ENCODE data around the gene MVB12B.

Gene MVB12B

GRCh38 chr9:126316085-126316655 is 10.5 kb upstream of the MVB12B start:
- TF ChIP-seq GATA2 (IDR thresholded peaks at IDR 0.05; ENCODE audit: low read depth, low read length) (no peak), GATA3 (IDR thresholded peaks at IDR 0.05; ENCODE audit: low read depth, low read length) (no peak)

- TF ChIP-seq GATA2 (IDR thresholded peaks at IDR 0.05; ENCODE audit: low read depth, low read length) (no peak), GATA3 (IDR thresholded peaks at IDR 0.05; ENCODE audit: low read depth, low read length) (no peak)
Measured at GRCh38 chr9:126317513-126317912, 9.1 kb upstream of the MVB12B start.

- TF ChIP-seq GATA2 (IDR thresholded peaks at IDR 0.05; ENCODE audit: low read depth, low read length) (no peak), GATA3 (IDR thresholded peaks at IDR 0.05; ENCODE audit: low read depth, low read length) (no peak)
Measured at GRCh38 chr9:126318858-126319257, 7.8 kb upstream of the MVB12B start.

GRCh38 chr9:126319671-126320070 is 7.0 kb upstream of the MVB12B start:
- TF ChIP-seq GATA2 (IDR thresholded peaks at IDR 0.05; ENCODE audit: low read depth, low read length) (no peak), GATA3 (IDR thresholded peaks at IDR 0.05; ENCODE audit: low read depth, low read length) (no peak)

GRCh38 chr9:126320158-126320922 is 6.3 kb upstream of the MVB12B start:
- no peak for TF ChIP-seq GATA3 (IDR thresholded peaks at IDR 0.05; ENCODE audit: low read depth, low read length)
- TF ChIP-seq GATA2 (IDR thresholded peaks at IDR 0.05; ENCODE audit: low read depth, low read length): no peak

GRCh38 chr9:126321742-126322141 is 4.9 kb upstream of the MVB12B start:
- TF ChIP-seq GATA3 (IDR thresholded peaks at IDR 0.05; ENCODE audit: low read depth, low read length): no peak
- no peak for TF ChIP-seq GATA2 (IDR thresholded peaks at IDR 0.05; ENCODE audit: low read depth, low read length)

GRCh38 chr9:126325821-126326220 is 808 bp upstream of the MVB12B start:
- TF ChIP-seq GATA3 (IDR thresholded peaks at IDR 0.05; ENCODE audit: low read depth, low read length) (no peak), GATA2 (IDR thresholded peaks at IDR 0.05; ENCODE audit: low read depth, low read length) (no peak)

GRCh38 chr9:126327006-126327713 is 531 bp downstream of the MVB12B start:
- TF ChIP-seq GATA2 (IDR thresholded peaks at IDR 0.05; ENCODE audit: low read depth, low read length) (no peak), GATA3 (IDR thresholded peaks at IDR 0.05; ENCODE audit: low read depth, low read length) (no peak)

- TF ChIP-seq GATA3 (IDR thresholded peaks at IDR 0.05; ENCODE audit: low read depth, low read length) (no peak), GATA2 (IDR thresholded peaks at IDR 0.05; ENCODE audit: low read depth, low read length) (peak; percentile 27; the same call in 1 of the 2 replicates)
Measured at GRCh38 chr9:126327714-126328185, 1.1 kb downstream of the MVB12B start.

- TF ChIP-seq GATA2 (IDR thresholded peaks at IDR 0.05; ENCODE audit: low read depth, low read length) (no peak), GATA3 (IDR thresholded peaks at IDR 0.05; ENCODE audit: low read depth, low read length) (no peak)
Measured at GRCh38 chr9:126328407-126328806, 1.8 kb downstream of the MVB12B start.

- no peak for TF ChIP-seq GATA3 (IDR thresholded peaks at IDR 0.05; ENCODE audit: low read depth, low read length)
- no peak for TF ChIP-seq GATA2 (IDR thresholded peaks at IDR 0.05; ENCODE audit: low read depth, low read length)
Measured at GRCh38 chr9:126329476-126330275, 3.0 kb downstream of the MVB12B start.

- TF ChIP-seq GATA3 (IDR thresholded peaks at IDR 0.05; ENCODE audit: low read depth, low read length) (no peak), GATA2 (IDR thresholded peaks at IDR 0.05; ENCODE audit: low read depth, low read length) (no peak)
Measured at GRCh38 chr9:126330536-126330935, 3.9 kb downstream of the MVB12B start.

- peak; percentile 45; the same call in 1 of the 2 replicates for TF ChIP-seq GATA2 (IDR thresholded peaks at IDR 0.05; ENCODE audit: low read depth, low read length)
- no peak for TF ChIP-seq GATA3 (IDR thresholded peaks at IDR 0.05; ENCODE audit: low read depth, low read length)
Measured at GRCh38 chr9:126331964-126332748, 5.5 kb downstream of the MVB12B start.
